PC-3 (cell line): ENCODE measurements around the gene RHOXF1. TPM values are rescaled to one million over a fixed set of nuclear protein-coding genes. Genes with fewer than 3 reads are reported as not detected.
"Not testable (repeated sequence)": the region's sequence is repeated elsewhere in the genome, so short reads cannot be mapped to it uniquely, and the experiment has no call there.

Source experiments
- ATAC-seq: fragments of 200-7000 bp; cut with Tn5 transposase; 2 replicates; pipeline ENCODE4 v1.9.1; 2020; ENCODE audit warnings: mild to moderate bottlenecking, moderate library complexity
- BruUV-seq: library from RNA; stranded (reverse); fragments of 400-500 nt; replicated peaks from 2 replicates; lab custom pipeline; 2021; lab: Mats Ljungman, UMichigan
- CTCF ChIA-PET: fragments of 300-600 bp; sonication (Branson Sonifier 250); formaldehyde crosslinking; loops from one replicate; lab custom pipeline; 2022; ENCODE audit warnings: antibody characterized with exemption; lab: Charles Lee
- POLR2A ChIA-PET: fragments of 300-600 bp; sonication (Branson Sonifier 250); formaldehyde crosslinking; loops from one replicate; lab custom pipeline; 2022; ENCODE audit warnings: antibody characterized with exemption; ENCODE audit not compliant: unreplicated experiment; lab: Charles Lee
- DNase-seq: peaks from one replicate; pipeline ENCODE4 v3.0.0-alpha.2; 2015
- H2AFZ ChIP-seq: fragments of 300-600 bp; sonication (generic); 2 replicates; pipeline ENCODE4 v1.6.0; 2016; ENCODE audit warnings: antibody characterized with exemption, low read length
- H3F3A ChIP-seq: fragments of 300-600 bp; sonication (generic); one replicate; pipeline ENCODE4 v1.6.0; 2017; ENCODE audit warnings: antibody characterized with exemption, low read length, control low read depth, mild to moderate bottlenecking; ENCODE audit not compliant: unreplicated experiment
- H3K27ac ChIP-seq: fragments of 300-600 bp; sonication (generic); 2 replicates; pipeline ENCODE4 v1.5.1; 2016; ENCODE audit warnings: mild to moderate bottlenecking, low read length
- H3K27me3 ChIP-seq: fragments of 300-600 bp; sonication (generic); 2 replicates; pipeline ENCODE4 v1.6.1; 2016; ENCODE audit warnings: low read length, mixed read lengths
- H3K36me3 ChIP-seq: fragments of 300-600 bp; sonication (generic); 2 replicates; pipeline ENCODE4 v1.6.1; 2016; ENCODE audit warnings: low read depth, mixed run types, low read length, mixed read lengths
- H3K4me1 ChIP-seq: fragments of 300-600 bp; sonication (generic); 2 replicates; pipeline ENCODE4 v1.5.1; 2016; ENCODE audit warnings: low read length; ENCODE audit not compliant: insufficient read depth
- H3K4me2 ChIP-seq: fragments of 300-600 bp; sonication (generic); 2 replicates; pipeline ENCODE4 v1.6.0; 2016; ENCODE audit warnings: low read length
- H3K4me3 ChIP-seq: fragments of 300-600 bp; sonication (generic); 2 replicates; pipeline ENCODE4 v1.5.1; 2016; ENCODE audit warnings: mild to moderate bottlenecking, low read length, mixed read lengths
- H3K79me2 ChIP-seq: fragments of 300-600 bp; sonication (generic); 2 replicates; pipeline ENCODE4 v1.6.1; 2017; ENCODE audit warnings: low read length, mixed read lengths
- H3K9ac ChIP-seq: fragments of 300-600 bp; sonication (generic); 2 replicates; pipeline ENCODE4 v1.6.0; 2016; ENCODE audit warnings: mild to moderate bottlenecking, low read length
- H3K9me2 ChIP-seq: fragments of 300-600 bp; sonication (generic); replicated peaks from 2 replicates; pipeline ENCODE4 v1.6.1; 2016; ENCODE audit warnings: mixed run types, low read length, mixed read lengths
- H3K9me3 ChIP-seq: fragments of 300-600 bp; sonication (generic); 2 replicates; pipeline ENCODE4 v1.6.1; 2016; ENCODE audit warnings: low read length, mixed read lengths
- H4K20me1 ChIP-seq: fragments of 300-600 bp; sonication (generic); 2 replicates; pipeline ENCODE4 v1.6.1; 2016; ENCODE audit warnings: low read length, mixed read lengths
- CTCF ChIP-seq: fragments of 300-600 bp; sonication (generic); conservative IDR thresholded peaks from 2 replicates; pipeline ENCODE4 v1.5.1; 2017; ENCODE audit warnings: antibody characterized with exemption, low read depth, mild to moderate bottlenecking, low read length
- EZH2 ChIP-seq: fragments of 300-600 bp; sonication (generic); IDR thresholded peaks from one replicate; pipeline ENCODE4 v1.6.1; 2017; ENCODE audit warnings: antibody characterized with exemption, mild to moderate bottlenecking, low read length; ENCODE audit not compliant: unreplicated experiment
- EZH2phosphoT487 ChIP-seq: fragments of 300-600 bp; sonication (generic); IDR thresholded peaks from 2 replicates; pipeline ENCODE4 v1.6.1; 2018; ENCODE audit warnings: mild to moderate bottlenecking, antibody characterized with exemption, low read length, borderline replicate concordance
- intact Hi-C: fragments of 100-400 bp; cut with micrococcal nuclease; formaldehyde crosslinking; loops from 2 replicates; pipeline ENCODE4 v1.9.0; 2023
- total RNA-seq: library from RNA; depleted of rRNA; stranded (reverse); fragments of >200 nt; gene quantifications from 2 replicates; pipeline ENCODE4 v1.2.3, GENCODE V29; 2014

Gene RHOXF1
- total RNA-seq, 1 experiment from 2014 or later: not detected

GRCh38 chrX:120147537-120147936, 31.8 kb upstream of the RHOXF1 start:
- intact Hi-C loops: no loop called here
- H3K9me2 ChIP-seq: no peaks in the 10 kb centered on the region
- H3K79me2 ChIP-seq: no peaks in the 10 kb centered on the region
- ChIA-PET CTCF (no interaction called here), POLR2A (interaction anchor here (0.6 kb wide), 1 partner anchor 316 kb away, joined by 5 read pairs; no protein-coding TSS in a partner anchor)
- ATAC-seq: no peak
- H3K27ac ChIP-seq: no peak overlapping the region
- TF ChIP-seq EZH2phosphoT487 (no peak), CTCF (no peak), EZH2 (no peak)
- no peaks in the 10 kb centered on the region for H4K20me1 ChIP-seq
- no peaks in the 10 kb centered on the region for H3K9me3 ChIP-seq
- no TSS peak for BruUV-seq
- H2AFZ ChIP-seq: no peak overlapping the region
- no peaks in the 10 kb centered on the region for H3K27me3 ChIP-seq
- DNase-seq: no peak
- no peak overlapping the region for H3K9ac ChIP-seq
- H3K36me3 ChIP-seq: no peaks in the 10 kb centered on the region
- no peaks in the 10 kb centered on the region for H3F3A ChIP-seq
- no peaks in the 10 kb centered on the region for H3K4me1 ChIP-seq
- no peak overlapping the region for H3K4me3 ChIP-seq
- no peak overlapping the region for H3K4me2 ChIP-seq

DNA sequence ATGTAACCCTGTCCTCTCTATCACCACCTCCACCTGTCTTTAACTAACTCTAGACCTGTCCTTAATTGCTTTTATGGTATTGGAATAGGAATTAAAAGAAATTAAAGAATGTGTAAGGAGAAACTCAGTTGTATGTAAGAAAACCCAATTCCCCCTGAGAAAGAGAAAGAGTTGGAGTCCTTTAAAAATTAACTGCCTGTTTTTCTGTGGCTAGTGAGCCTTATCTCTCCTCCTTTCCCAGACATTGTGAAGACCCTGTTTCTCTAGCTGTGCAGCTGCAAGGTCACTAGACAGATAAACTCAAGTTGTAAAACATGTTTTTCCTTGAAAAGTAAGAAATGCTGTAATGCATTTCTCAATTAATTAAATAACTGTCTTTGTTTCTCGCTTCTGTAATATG, 30.6 kb upstream of the RHOXF1 start:
- BruUV-seq, H3K36me3 ChIP-seq, ATAC-seq, H3K4me3 ChIP-seq, CTCF ChIA-PET, H3K79me2 ChIP-seq, H2AFZ ChIP-seq, H3K4me1 ChIP-seq, H3K27ac ChIP-seq, H4K20me1 ChIP-seq, POLR2A ChIA-PET, H3K27me3 ChIP-seq, H3F3A ChIP-seq, H3K4me2 ChIP-seq, intact Hi-C loops, DNase-seq, H3K9me3 ChIP-seq, H3K9me2 ChIP-seq, H3K9ac ChIP-seq: not testable (repeated sequence)

DNA sequence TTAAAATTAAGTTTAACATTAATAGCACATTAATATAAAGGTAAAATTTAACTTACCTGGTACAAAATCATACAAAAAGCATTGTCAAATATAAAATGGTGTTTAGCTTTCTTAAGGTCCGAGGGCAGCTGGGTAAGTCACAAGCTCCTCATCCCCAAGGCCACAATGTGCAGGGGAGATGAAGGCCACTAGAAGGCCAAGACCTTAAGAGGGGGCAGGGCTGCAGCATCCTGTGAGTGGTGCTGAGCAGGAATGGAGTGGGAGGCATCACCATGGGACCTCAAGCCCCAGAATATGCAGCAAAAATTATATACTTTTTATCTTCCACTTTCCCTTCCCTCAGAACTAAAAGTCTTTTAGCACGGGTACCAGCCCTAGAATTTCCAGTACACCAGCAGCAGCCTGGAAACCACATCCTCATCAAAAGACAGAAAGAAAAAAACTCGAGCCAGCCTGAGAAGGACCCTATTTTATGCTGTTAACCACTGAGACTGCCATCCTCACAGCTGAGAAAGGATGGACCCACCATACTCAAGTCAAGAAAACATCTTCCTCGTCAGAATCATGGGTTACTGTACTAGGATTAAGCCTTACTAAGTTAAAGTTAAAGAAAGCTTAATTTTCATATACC, 29.7 kb upstream of the RHOXF1 start:
- Histone ChIP-seq H3K27me3 (no peaks in the 10 kb centered on the region), H3F3A (no peaks in the 10 kb centered on the region), H3K9me2 (no peaks in the 10 kb centered on the region), H4K20me1 (no peaks in the 10 kb centered on the region), H3K36me3 (no peaks in the 10 kb centered on the region), H3K9me3 (no peaks in the 10 kb centered on the region), H3K9ac (no peak overlapping the region), H3K27ac (no peak overlapping the region), H3K4me1 (no peaks in the 10 kb centered on the region), H3K4me2 (no peak overlapping the region), H3K4me3 (no peak overlapping the region), H2AFZ (no peak overlapping the region), H3K79me2 (no peaks in the 10 kb centered on the region)
- no TSS peak for BruUV-seq
- ChIA-PET POLR2A (no interaction called here), CTCF (no interaction called here)
- intact Hi-C loops: no loop called here
- DNase-seq: no peak
- no peak for ATAC-seq
- TF ChIP-seq EZH2: no peak
